Stimulated activated CD4-positive, alpha-beta T cell treated with anti-CD3 and anti-CD28 coated beads, Interleukin-4, amount 100 ng/mL, for 24 hours (primary cell): ENCODE data around the gene CD82.
A peak's percentile ranks its signal among the peaks of the same experiment; 100 is the strongest.

ENCODE experiments used
- DNase-seq: peaks from one replicate; pipeline ENCODE4 v3.0.0-alpha.2; 2020

CD82 gene

GRCh38 chr11:44577231-44577830, 11.9 kb downstream of the CD82 start:
- DNase-seq: no peak

GRCh38 chr11:44578279-44578678, 12.8 kb downstream of the CD82 start:
- DNase-seq: no peak

DNA sequence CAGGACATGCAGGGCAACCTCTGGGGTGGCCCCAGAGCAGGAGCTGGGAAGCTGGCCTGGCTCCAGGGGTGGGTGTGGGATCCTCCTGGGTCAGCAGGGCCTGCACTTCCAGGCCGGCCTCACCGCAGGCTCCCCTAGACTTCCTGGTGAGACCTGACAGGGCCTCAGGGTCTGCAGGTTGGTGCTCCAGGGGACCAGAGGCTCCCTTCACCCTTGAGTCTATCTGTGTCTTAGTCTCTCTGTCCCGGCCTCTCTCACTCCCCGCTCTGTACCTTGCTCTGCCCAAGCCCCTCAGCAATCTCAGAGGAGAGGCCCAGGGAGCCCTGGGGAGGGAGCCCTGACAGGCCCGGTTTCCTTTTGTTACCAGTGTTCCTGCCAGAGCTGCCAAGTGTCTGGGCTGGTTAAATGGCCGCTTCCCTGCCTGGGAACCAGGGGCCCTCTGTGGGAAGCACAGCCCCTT, 13.9 kb downstream of the CD82 start:
- DNase-seq: no peak

- no peak for DNase-seq
Observed at GRCh38 chr11:44580701-44581100, 15.2 kb downstream of the CD82 start.

GRCh38 chr11:44581246-44581645, 15.8 kb downstream of the CD82 start:
- DNase-seq: no peak

- DNase-seq: no peak
Observed at GRCh38 chr11:44582641-44583352, 17.3 kb downstream of the CD82 start.

GRCh38 chr11:44583353-44583669, 17.8 kb downstream of the CD82 start:
- no peak for DNase-seq

- no peak for DNase-seq
Observed at GRCh38 chr11:44585421-44585820, 20.0 kb downstream of the CD82 start.

DNA sequence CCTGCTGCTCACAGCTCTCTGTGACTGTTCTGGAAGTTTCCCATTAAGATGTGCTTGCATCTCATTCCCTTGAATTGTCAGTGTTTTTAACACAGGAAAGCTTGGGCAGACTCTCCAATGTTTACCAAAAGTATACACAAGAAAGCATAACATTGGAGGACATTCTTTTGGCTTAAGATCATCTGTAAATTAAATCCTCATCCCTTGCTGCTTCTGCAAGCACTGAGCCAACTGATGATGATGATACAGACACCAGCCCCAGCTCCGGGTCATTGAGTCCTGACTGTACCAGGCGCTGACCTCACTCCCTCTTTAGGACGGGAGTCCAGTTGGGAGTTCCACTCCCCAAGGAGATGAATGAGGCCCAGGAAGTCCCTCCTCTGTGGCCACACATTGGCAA, 23.8 kb downstream of the CD82 start:
- DNase-seq: no peak

DNA sequence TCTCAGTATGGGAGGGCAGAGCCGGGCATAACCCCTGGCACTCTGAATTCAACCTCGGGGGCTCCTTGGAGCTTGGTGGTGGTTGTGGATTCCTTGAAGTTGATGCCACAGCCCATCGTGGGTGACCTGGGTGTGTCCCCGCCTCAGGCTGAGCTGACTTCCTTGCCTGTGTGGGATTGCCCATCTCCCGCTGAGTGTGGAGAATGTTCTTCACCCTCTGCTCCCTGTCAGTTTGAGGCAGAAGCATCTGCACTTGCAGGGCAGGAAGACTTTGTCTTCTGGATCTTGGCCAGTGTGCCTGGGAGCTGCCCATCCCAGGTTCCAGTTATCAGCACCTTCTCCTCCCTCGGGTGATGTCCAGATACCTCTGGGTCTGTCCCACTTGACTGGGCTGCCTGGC, 25.3 kb downstream of the CD82 start:
- DNase-seq: no peak

GRCh38 chr11:44591557-44591956, 26.1 kb downstream of the CD82 start:
- DNase-seq: no peak

- no peak for DNase-seq
Observed at GRCh38 chr11:44592125-44592940, 26.9 kb downstream of the CD82 start.

GRCh38 chr11:44593251-44593650, 27.8 kb downstream of the CD82 start:
- DNase-seq: no peak

DNA sequence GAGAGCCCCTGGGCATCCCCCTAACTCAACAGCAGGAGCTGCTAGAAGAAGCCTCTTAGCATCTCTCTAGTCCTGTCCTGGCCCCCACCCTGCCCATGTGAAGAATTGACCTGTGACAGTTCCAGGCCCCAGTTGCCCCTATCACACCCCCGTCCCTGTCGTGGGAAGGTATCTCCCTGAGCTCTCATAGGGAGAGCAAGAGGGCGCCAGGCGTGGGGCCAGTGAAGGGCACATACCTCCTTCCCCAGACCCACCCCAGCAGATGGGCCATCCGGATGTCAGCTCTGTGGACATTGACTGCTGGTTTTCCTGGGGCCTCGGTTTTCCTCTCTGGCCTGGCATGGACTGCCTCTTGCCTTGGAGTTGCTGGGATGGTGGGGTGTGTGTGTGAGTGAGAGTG, 29.5 kb downstream of the CD82 start:
- DNase-seq: no peak

GRCh38 chr11:44595964-44596381, 30.5 kb downstream of the CD82 start:
- no peak for DNase-seq

- DNase-seq: peak; percentile 73
Observed at GRCh38 chr11:44596525-44597276, 31.2 kb downstream of the CD82 start.

- DNase-seq: no peak
Observed at GRCh38 chr11:44597358-44598012, 32.0 kb downstream of the CD82 start.

DNA sequence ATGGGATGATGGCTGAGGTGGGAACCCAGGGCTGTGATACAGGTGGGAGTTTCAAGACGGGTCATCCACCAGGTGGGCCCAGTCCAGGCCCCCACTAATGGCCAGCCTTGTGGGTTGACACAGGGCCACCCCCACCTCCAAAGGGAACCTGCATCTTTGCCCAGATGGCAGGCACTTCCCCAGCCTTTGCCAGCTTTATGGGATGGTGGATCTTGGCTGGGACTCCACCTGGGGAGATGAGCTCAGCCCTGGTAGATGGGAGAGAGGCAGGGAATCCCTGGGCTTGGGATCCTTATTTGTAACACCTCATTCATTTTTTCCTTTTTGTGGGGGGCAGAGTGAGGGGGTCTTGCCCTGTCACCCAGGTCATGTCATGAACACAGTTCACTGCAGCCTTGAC, 33.4 kb downstream of the CD82 start:
- DNase-seq: no peak

DNA sequence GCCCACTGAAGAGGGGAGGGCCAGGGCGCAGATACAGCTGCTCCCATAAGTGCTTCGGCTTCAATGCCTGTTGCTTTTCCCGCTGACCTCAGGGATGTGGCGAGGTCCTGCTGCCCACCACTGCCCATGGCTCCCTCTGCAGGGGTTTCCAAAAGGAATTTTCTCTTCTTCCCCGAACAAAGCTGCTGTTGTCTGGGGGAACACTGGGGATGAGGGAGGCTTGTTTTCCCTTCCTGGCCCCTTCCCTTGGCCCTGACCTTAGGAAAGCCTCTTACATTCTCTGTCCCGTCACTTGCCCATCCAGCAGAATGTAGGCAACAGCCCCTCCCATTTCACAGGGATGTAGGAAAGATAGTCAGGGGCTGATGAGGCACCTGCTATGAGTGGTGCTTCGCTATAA, 34.8 kb downstream of the CD82 start:
- no peak for DNase-seq

DNA sequence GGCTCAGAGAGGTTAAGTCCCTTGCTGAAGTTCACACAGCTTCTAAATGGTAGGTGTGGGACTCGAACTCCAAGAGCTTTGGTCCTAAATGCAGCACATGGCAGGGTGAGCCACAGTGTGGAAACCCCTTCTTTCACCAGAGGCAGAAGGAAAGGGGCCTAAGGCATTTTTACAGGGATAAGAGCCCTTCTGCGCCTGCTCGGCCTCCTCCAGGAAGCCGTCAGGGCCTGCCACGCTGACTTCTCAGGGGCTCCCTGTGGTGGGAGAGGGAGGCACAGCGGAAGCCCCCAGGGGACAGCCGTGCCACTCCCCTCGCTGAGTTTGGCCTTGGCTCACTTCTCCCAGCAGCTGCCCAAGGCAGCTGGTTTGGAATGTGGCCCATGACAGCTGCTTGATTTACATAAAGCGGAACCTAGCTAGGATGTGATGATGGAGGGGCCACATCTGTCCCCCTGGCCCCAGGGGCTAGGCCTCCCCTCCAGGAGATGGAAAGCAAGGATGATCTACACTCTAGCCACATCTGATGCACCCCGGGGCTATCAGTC, 35.4 kb downstream of the CD82 start:
- no peak for DNase-seq

GRCh38 chr11:44601471-44602370, 36.3 kb downstream of the CD82 start:
- DNase-seq: peak; percentile 48
